HS-27A (cell line): Measurements from ENCODE around the gene ZNF580.
A peak's percentile ranks its signal among the peaks of the same experiment; 100 is the strongest.

Experiments
- DNase-seq: peaks from one replicate; pipeline ENCODE4 v3.0.0-alpha.2; 2012; ENCODE audit warnings: low read depth, missing footprints

ZNF580 gene, protein sequence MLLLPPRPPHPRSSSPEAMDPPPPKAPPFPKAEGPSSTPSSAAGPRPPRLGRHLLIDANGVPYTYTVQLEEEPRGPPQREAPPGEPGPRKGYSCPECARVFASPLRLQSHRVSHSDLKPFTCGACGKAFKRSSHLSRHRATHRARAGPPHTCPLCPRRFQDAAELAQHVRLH

DNA sequence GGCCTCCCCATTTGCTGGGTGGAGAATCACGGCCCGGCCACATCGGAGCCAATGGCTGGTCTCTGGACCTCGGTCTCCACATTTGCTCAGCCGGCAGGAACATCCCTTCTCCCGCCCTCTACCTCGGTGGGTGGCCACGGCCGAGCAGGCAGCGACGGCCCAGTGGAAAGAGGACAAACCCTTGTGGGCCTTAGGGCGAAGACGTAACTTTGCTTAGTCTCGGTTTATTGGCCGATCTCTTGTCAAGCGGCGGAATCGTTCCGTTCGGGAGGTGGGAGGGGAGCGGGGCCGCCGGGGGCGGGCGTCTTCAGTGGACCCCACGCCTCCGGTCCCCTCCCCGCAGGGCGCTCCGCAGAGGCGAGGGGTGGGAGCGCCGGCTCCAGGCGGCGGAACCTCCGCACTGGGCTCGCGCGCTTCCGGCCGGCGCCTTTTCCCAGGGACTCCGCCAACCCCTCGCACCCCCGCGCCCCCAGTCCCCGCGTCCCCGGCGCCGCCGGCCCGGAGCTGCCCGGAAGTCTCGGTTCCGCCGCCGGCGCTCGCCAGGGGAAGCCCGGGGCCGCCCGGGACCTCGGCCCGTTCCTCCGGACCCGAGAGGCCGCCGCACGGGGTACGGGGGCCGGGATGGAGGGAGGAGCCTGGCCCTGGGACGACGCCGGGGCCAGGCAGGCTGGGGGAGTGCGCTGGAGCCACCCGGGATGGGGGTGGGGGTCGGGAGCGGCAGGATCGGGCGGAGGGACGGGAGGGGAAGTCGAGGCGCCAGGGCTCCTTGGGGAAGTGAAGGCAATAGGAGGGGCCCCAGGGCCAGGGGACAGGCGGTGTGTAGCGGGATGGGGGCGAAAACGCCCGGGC is at the start of gene ZNF580:
ZNF580 (plus strand) TSS at position 426 of the 849 bp plus-strand sequence. CDS start 1,507 bp downstream, outside the sequence.
- peak; percentile 79 for DNase-seq

DNA sequence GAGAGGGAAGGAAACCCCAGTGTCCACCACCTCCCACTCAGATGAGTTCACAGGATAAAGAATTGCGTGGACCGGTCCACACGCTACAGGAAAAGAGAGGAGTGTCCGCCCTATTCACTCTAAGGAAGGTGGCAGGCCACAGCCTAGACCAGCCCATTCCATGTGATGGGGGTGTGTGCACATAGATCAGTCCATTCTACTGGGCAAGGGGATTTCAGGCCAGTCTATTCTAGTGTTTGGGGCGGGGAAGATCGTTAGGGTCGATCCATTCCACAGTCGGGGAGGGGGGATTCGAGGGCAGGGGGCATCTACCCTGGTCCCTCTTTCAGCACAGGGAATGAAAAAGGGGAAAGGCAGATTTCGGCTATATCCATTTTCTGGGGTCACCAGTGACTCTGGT is 49.2 kb upstream of the ZNF580 start:
- DNase-seq, result no peak

DNA sequence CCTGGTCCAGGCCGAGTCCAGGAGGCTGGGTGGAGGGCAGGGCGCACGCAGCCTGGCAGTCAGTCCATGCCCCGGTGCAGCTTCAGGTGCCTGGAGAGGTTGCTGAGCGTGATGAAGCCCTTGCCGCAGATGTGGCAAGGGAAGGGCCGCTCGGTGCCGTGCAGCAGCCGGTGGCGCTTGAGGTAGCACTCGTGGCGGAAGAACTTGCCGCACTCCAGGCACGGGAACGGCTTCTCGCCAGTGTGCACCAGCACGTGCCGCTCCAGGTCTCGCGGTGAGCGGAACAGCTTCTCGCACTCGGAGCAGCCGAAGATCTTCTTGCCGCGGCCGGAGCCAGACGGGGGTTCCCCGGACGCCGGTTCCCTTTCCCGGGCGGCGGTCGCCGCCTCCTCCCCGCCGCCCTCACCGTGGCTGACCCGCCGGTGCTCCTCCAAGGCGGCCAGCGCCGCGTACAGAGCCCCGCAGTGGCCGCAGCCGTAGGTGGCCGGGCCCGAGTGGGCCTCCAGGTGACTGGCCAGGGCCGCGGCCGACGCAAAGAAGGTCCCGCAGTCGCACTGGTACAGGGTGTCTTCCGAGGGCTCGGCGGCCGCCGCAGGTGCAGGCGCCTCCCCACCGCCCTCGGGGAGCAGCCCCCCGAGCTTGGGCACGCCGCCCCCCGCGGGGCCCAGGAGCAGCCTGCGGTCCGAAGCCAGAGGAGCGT is 48.3 kb upstream of the ZNF580 start:
- DNase-seq, result no peak

DNA sequence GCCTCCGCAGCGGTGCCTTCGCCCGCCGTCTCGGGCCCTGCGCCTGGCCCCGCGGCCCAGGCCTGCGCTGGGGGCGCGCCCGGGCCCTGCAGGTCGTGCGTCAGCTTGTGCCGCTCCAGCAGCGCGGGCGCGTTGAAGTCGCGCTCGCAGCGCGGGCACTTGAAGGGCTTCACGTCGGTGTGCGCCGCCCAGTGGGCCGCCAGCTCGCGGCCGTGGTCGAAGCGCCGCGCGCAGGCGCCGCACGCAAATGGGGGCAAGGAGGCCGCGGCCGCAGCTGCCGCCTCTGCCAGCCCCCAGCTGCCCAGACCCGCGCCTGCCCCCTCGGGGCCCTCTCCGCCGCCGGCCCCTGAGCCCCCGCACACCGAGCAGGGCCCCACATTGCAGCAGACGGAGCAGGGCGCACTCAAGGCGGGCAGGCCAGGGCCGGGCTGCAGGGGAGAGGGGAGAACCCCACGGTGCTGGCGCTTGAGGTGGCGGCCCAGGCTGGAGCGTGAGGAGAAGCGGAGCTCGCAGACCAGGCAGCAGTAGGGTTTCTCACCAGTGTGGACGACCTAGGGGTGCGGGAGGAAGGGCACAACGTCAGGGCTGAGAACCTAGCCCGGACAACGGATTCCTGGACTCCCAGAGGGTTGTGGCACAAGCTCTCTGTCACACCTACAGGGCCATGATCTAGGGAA is 47.6 kb upstream of the ZNF580 start:
- DNase-seq, result no peak

DNA sequence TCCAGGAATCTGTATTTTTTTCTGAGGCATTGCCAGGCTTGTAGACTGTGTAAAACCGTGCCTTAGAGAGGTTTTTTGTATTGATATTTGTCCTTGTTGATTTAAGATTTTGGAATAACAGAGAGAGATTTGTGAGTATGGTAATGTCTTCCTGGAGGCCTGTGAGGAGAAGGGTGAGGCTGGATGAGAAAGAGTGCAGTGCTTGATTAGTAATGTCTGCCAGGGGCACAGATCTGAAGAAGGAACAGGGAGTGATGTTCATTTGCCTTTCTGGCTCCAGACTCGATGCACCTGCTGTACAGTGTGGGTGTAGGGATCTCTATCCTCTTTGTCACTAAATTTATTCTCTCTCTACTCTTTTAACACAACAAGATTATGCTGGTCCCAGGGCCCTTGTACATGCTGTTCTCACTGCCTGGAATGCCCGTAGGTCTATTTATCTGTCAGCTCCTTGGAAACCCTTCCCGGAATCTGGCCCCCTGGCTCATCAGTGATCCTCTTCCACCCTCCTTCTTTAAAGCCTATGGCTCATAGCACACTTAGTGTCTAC is 45.7 kb upstream of the ZNF580 start:
- no peak for DNase-seq

DNA sequence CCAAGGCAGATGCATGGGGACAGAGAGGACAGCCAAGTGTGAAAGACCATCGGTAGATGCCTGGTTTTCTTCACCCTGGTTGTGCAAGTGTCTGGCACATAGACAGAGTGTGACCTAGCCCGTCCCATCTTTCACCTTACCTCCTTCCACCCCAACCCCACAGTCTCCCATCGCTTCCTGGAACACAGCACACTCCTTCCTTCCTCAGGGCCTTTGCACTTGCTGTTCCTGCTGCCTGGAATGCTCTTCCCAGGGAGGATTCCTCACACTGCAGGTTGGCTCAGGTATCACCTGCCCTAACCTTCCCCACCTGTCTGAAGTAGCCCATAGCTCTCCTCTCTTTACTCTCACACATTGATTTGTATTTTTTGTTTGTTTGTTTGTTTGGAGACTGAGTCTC is 44.5 kb upstream of the ZNF580 start:
- no peak for DNase-seq

DNA sequence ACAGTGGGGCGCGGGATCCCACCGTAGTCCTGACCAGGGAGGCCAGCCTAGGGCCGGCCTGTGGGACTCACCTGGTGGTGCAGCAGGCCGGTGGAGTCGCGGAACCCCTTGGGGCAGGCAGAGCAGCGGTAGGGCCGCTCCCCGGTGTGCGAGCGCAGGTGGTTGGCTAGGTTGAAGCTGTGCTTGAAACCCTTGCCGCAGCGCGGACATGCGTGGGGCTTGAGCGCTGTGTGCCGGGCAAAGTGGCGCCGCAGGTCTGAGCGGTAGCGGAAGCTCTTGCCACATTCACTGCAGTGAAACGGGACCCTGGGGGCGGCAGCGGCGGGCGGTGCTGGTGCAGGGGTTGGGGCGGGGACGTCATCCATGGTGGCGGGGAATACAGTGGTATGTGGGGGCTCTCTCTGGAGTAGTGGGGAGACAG is 43.3 kb upstream of the ZNF580 start:
- DNase-seq, result no peak

DNA sequence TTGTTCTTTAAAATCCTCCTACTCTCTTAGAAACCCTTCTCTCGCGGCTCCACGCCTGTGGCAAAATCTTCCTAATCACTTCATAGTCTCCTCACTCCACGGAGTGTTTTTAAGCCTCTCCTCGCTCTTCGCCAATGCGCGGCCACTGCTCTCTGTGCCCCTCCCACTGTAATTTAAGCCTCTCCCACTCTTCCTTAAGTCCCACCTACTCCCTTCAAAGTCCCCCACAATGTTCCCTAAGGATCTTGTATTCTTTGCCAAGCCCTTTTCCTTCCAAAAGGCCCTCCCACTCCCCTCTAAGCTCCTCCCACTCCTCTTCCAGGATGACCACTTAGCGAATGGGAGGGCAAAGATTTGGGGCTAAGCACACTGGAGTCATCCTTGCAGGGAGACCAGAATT is 42.8 kb upstream of the ZNF580 start:
- no peak for DNase-seq

DNA sequence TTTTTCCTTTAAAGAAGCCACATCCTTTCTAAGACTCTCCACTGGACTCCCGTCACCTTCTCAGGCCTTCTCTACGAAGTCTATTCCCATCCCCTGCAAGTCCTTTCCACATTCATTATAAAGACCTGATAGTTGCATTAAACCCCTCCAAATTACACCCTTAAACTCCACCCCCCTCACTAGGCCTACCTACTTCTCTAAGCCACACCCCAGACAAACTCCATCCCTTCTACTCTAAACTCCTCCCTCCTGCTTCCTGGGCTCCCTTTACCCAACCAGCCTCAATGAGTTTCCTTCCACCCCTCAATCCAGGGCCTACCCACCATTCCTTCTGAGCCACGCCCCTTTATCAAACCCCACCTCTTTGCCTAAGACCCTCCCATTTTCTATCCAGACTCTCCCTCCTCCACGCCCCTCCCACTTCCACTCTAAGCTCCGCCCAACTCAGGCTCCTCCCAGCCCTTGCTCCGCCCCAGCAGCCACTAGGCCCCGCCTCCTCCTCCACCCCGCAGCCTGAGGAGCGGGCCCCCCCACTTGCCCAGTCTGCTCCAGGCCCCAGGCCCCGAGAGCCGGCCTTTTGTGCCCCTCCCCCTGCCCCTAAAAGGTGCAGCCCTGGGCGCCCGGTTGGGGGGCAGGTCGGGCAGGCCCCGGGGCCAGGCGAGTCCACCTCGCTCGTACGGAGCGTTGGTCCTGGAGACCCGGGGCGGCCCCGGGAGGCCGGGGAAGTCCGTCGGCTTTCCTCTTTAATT is 41.9 kb upstream of the ZNF580 start:
- DNase-seq, result peak; percentile 86

DNA sequence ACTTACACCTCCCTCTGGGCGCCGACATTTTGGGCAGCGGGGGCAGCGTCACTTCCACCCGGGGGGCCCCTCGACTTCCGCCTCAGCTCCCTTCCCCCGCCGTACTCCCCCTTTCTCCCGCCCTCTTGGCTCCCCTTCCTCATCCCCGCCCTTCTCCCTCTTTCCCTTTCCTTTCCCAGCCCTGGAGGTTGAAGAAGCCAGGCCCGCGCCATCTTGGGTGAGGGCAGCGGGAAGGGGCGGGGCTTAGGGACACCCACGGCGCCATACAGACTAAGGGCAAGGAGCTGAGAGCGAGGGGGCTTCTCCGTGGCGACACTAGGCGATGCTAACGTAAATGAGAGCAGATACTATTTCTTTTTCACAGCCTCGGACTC is 41.3 kb upstream of the ZNF580 start, which contains the start of gene FIZ1:
FIZ1 (minus strand) TSS at position 50 of the 374 bp plus-strand sequence. CDS start 1,652 bp downstream, outside the sequence.
- peak; percentile 100 for DNase-seq

DNA sequence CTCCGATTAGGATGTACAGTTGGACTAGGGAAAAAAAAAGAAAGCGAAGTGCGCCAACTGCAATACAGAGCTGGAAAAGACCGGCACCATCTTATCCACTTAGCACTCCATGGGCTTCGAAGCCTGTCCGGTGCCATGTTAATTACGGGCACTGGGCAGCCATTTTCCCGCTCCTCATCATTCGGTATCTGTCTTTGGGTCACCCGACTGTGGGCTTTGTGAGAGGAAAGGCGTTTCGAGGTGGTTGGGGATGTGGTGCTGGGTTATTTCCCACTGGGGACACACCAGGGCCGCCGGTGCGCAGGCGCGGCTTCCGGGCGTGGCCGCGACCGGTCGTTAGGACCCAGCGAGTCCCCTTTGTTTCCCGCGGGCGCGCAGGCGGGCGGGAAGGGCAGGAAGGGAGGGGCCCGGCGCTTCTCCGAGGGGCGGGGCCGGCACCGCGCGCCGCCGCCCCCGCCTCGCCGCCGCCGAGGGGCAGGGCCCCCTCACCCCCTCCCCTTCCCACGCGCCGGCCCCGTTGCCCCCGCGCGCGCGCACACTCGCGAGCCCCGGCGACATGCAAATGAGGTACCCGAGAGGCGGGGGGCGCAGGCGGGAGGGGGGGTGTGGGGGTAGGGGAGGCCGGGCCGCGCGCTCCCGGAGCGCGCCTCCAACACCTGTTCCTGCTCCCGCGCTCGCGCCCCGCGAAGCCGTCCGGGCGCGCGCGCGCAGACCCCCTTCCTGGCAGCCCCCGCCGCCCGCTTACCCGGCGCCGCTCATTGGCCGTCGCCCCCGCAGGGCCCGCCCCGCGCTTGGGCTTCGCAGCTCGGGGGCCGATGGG is 40.8 kb upstream of the ZNF580 start, which contains the start of gene ZNF524:
ZNF524 (plus strand) TSS at position 447 of the 820 bp plus-strand sequence. CDS start 1,825 bp downstream, outside the sequence.
- DNase-seq, result peak; percentile 98

DNA sequence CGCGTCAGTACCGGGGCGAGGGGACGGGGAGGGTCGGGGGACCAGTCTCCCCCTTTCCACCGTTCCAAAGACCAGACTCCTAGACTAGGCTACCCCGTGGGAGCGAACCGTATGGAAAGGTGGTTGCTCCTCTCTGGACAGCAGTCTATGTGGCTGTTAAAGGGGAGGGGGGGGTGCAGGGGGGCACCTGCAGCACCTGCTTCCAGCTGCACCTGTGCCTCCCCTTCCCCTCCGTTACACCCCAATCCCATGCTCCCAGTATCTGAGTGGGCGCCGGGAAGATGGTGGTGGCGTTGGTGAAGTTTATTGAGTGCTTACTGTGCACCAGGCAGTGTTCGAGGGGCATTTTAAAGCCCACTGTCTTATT is 40.2 kb upstream of the ZNF580 start:
- DNase-seq, result no peak

DNA sequence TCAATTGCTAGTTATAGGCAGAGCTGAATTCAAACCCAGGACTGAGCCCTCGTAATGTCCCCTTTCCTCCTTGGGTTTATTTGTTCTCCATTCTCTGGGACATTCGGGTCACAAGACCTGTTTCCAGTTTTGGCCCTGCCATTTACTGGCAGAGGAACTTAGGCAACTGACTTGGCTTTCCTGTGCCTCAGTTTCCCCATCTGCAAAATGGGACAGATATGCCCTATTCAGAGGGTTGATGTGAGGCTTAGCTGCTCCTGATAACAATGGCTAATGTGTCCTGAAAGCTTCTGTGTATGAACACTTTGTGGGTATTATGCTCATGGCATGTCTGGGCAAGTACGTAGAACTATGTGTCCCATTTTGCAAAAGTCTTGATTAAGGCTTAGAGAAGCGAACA is 39.7 kb upstream of the ZNF580 start:
- no peak for DNase-seq

DNA sequence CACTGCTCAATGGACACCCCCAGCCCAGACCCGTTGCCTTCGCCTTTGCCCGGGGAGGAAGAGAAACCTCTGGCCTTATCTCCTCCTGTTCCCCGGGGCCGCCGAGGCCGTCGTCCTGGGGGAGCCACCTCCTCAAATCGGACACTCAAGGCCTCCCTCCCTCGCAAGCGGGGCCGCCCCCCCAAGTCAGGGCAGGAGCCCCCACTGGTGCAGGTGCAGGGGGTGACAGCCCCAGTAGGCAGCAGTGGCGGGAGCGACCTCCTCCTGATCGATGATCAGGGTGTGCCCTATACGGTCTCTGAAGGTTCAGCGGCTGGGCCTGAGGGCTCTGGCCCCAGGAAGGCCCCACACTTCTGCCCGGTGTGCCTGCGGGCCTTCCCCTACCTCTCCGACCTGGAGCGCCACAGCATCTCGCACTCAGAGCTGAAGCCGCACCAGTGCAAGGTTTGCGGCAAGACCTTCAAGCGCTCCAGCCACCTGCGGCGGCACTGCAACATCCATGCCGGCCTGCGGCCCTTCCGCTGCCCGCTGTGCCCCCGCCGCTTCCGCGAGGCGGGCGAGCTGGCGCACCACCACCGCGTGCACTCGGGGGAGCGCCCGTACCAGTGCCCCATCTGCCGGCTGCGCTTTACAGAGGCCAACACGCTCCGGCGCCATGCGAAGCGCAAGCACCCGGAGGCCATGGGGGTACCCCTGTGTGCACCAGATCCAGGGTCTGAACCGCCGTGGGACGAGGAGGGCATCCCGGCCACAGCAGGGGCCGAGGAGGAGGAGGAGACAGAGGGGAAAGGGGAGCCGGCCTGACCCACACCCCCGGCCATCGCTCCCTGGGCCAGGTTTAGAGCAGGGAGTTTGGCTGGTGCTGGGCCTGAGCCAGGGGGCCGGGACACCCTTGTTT is 38.4 kb upstream of the ZNF580 start:
- no peak for DNase-seq

DNA sequence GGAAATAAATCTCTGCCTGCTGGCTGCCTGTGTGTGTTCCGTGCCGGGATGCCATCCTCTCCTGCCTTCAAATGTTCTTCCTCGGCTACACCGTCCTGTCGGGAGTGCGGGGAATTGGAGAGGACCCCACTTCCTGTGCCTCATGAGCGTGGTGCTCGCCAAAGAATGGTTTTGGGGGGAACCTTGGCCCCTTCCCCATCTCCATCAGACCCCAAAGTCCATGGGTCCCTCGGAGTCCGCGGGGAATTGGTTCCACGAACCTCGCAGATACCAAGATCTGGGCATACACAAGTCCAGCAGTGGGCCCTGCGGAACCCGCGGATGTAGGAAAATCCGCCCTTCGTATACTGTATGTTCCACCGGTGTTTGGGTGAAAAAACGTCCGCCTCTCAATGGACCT is 37.7 kb upstream of the ZNF580 start:
- no peak for DNase-seq

DNA sequence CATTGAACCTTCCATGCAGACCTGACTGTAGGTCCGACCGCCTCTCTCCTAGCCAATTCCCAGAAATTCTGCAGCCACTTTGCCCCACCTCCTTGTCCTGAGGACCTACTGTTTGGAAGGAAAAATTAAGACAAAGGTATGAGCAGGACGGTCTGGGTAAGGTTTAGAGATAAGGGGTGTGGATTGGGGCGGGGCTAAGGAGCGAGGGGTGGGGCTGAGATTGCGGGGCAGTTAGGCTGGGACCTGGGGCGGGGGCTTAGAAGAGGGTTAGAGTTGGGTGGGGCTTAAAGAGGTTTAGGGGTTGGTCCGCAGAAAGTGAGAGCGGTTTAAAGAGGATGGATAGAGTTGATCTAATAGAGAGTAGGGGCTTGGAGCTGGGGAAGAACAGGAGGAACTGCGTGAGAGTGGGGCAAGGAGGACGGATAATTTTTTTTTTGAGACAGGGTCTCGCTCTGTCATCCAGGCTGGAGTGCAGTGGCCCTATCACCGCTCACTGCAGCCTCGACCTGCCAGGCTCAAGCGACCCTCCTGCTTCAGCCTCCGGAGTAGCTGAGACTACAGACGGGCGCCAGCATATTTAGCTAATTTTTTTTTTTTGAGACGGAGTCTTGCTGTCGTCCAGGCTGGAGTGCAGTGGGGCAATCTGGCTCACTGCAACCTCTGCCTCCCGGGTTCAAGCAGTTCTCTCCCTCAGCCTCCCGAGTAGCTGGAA is 37.1 kb upstream of the ZNF580 start:
- no peak for DNase-seq

DNA sequence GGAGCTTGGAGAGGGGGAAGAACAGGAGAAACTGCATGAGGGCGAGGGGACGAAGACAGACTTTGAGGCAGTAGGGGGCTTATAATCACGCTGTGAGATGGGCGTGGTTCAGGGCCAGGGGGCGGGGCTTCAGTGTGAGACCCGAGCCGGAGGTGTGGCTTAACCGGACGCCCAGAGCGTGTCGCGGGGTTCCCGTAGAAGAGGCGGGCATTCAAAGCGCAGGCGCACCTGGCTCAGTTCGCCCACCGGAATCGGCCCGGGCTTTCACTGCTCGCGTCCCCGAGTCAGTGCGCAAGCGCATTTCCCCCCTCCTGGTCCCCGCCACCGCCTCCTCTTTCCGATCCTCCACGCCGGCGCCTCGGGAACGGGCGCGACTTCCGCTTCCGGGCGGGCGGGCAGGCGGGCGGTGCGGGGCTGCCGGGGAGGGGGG is 35.6 kb upstream of the ZNF580 start:
- peak; percentile 99 for DNase-seq

DNA sequence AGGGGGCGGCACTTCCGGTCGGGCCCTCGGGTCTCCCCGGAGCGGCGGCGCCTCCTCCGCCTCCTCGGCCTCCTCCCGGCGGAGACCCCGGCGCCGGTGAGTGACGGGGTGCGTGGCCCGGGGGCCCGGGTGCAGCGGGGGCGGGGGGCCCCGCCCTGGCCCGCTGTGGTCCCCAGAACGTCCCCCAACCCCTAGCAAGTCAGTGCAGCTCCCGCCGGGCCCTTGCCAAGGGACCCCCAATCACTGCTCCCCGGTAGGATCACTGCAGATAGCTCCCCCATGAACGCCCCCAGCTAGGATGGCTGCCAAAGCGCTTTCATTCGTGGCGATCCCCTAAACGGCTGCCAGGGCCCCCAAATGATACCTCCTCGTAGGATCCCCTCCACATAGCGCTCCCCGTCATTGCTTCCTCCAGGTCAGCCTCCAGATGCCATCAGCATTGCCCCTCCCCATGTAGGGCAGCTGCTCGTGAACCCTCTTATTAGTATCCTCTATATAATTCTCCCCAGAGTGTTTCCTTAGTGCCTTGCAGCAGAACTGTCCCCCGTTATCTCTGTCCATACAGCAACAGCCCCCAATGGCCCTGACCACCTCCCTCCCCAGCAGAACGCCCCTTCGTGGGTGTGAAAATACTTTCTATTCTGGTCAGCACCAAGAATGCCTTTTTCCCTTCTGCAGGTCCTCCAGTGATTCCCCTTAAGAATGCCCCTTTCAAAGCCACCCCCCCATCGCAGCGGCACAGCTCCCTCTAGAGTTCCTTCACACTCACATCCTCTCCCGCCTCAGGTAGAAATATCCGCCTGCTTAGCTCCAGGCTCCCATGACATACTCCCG is 34.9 kb upstream of the ZNF580 start, which contains the start of gene ZNF865:
ZNF865 (plus strand) TSS at position 11 of the 834 bp plus-strand sequence. CDS start 7,972 bp downstream, outside the sequence.
- DNase-seq, result peak; percentile 77
